ENCODE results near the gene IGFALS. TPM values are rescaled to one million over a fixed set of nuclear protein-coding genes. Genes with fewer than 3 reads are reported as not detected.

Gene IGFALS
- total RNA-seq, 1 donor from 2014 or later: 93.9 TPM

- no peak for ATAC-seq
- DNase-seq (ENCODE audit: low spot score): peak; percentile 48
Observed at GRCh38 chr16:1791256-1791942, 2.1 kb downstream of the IGFALS start.

- ATAC-seq: no peak
- DNase-seq (ENCODE audit: low spot score): peak; percentile 52
Observed at GRCh38 chr16:1790611-1791255, 2.8 kb downstream of the IGFALS start.

GRCh38 chr16:1790261-1790610, 3.3 kb downstream of the IGFALS start:
- DNase-seq (ENCODE audit: low spot score) (no peak), ATAC-seq (no peak)

GRCh38 chr16:1789643-1790045, 3.9 kb downstream of the IGFALS start:
- ATAC-seq (no peak), DNase-seq (ENCODE audit: low spot score) (peak; percentile 46)

- ATAC-seq: no peak
- DNase-seq (ENCODE audit: low spot score): no peak
Observed at GRCh38 chr16:1788708-1789100, 4.8 kb downstream of the IGFALS start.

GRCh38 chr16:1788095-1788707, 5.3 kb downstream of the IGFALS start:
- DNase-seq (ENCODE audit: low spot score) (peak; percentile 44), ATAC-seq (no peak)

GRCh38 chr16:1787322-1788094, 6.0 kb downstream of the IGFALS start:
- DNase-seq (ENCODE audit: low spot score) (no peak), ATAC-seq (no peak)

GRCh38 chr16:1787056-1787321, 6.5 kb downstream of the IGFALS start:
- DNase-seq (ENCODE audit: low spot score) (no peak), ATAC-seq (no peak)

GRCh38 chr16:1786242-1787055, 7.1 kb downstream of the IGFALS start:
- no peak for ATAC-seq
- DNase-seq (ENCODE audit: low spot score): no peak

- DNase-seq (ENCODE audit: low spot score): no peak
- ATAC-seq: no peak
Observed at GRCh38 chr16:1785846-1786170, 7.7 kb downstream of the IGFALS start.

- DNase-seq (ENCODE audit: low spot score) (no peak), ATAC-seq (no peak)
Observed at GRCh38 chr16:1784977-1785845, 8.3 kb downstream of the IGFALS start.

- DNase-seq (ENCODE audit: low spot score) (peak; percentile 100), ATAC-seq (peak; percentile 77)
Observed at GRCh38 chr16:1782408-1783264, 10.9 kb downstream of the IGFALS start, which contains the start of the genes NUBP2 and SPSB3. NUBP2 (plus strand) TSS chr16:1782960; CDS start chr16:1783021, 61 bp downstream. SPSB3 (minus strand) TSS chr16:1782571; CDS start chr16:1781483, 1,088 bp downstream.

- DNase-seq (ENCODE audit: low spot score) (no peak), ATAC-seq (peak; percentile 18)
Observed at GRCh38 chr16:1781758-1782407, 11.6 kb downstream of the IGFALS start.

- DNase-seq (ENCODE audit: low spot score): no peak
- no peak for ATAC-seq
Observed at GRCh38 chr16:1781254-1781653, 12.3 kb downstream of the IGFALS start.

GRCh38 chr16:1780677-1781072, 12.8 kb downstream of the IGFALS start:
- DNase-seq (ENCODE audit: low spot score) (no peak), ATAC-seq (no peak)

GRCh38 chr16:1779741-1780676, 13.5 kb downstream of the IGFALS start:
- peak; percentile 91 for DNase-seq (ENCODE audit: low spot score)

GRCh38 chr16:1779234-1779701, 14.2 kb downstream of the IGFALS start:
- ATAC-seq (no peak), DNase-seq (ENCODE audit: low spot score) (no peak)

More at GRCh38 chr16:1779741-1780676, 13.5 kb downstream of the IGFALS start:
- peak; percentile 60 for ATAC-seq

All from left lobe of liver (tissue), 2 donors.